Epithelial cell of proximal tubule (primary cell): ENCODE data around the gene USP7. TPM values are rescaled to one million over a fixed set of nuclear protein-coding genes. Genes with fewer than 3 reads are reported as not detected.

Experiments used
- DNase-seq: peaks from one replicate; pipeline ENCODE4 v3.0.0-alpha.2; 2011; ENCODE audit warnings: low read depth
- H3K4me3 ChIP-seq: 2 replicates; pipeline ENCODE4 v1.5.1; 2011; ENCODE audit warnings: low read depth, mild to moderate bottlenecking, low read length
- total RNA-seq: library from RNA; depleted of rRNA; stranded (reverse); fragments of >200 nt; gene quantifications from 2 replicates; pipeline ENCODE4 v1.2.3, GENCODE V29; 2015
- TF ChIP-seq, protein P1 (sequence below): conservative IDR thresholded peaks from 2 replicates; pipeline ENCODE4 v1.5.1; 2012; ENCODE audit warnings: low read depth, mild to moderate bottlenecking, low read length

Gene USP7
- total RNA-seq, 1 donor from 2014 or later, result 91.4 TPM

DNA sequence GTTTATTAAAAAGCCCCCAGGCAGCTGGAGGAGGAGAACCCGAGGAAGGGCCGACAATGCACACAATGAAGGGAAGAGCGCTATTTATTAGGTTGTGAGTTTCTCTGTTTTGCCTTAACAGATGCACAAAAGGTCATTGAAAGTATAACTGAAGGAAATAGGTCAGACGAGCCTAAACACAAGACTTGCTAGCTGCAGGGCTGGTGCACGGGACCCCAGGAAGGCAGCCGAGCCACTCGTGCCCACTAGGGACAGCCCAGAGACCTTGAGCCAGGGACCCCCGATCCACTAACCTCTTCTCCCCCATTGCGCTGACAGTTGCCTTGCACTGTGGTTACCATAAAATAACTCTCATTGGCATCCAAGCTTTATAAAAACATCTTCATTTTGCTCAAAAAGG lies 70.3 kb downstream of the USP7 start:
- no peak for DNase-seq
- no peak overlapping the region for H3K4me3 ChIP-seq
- TF ChIP-seq, protein P1, sequence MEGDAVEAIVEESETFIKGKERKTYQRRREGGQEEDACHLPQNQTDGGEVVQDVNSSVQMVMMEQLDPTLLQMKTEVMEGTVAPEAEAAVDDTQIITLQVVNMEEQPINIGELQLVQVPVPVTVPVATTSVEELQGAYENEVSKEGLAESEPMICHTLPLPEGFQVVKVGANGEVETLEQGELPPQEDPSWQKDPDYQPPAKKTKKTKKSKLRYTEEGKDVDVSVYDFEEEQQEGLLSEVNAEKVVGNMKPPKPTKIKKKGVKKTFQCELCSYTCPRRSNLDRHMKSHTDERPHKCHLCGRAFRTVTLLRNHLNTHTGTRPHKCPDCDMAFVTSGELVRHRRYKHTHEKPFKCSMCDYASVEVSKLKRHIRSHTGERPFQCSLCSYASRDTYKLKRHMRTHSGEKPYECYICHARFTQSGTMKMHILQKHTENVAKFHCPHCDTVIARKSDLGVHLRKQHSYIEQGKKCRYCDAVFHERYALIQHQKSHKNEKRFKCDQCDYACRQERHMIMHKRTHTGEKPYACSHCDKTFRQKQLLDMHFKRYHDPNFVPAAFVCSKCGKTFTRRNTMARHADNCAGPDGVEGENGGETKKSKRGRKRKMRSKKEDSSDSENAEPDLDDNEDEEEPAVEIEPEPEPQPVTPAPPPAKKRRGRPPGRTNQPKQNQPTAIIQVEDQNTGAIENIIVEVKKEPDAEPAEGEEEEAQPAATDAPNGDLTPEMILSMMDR, result no peak

DNA sequence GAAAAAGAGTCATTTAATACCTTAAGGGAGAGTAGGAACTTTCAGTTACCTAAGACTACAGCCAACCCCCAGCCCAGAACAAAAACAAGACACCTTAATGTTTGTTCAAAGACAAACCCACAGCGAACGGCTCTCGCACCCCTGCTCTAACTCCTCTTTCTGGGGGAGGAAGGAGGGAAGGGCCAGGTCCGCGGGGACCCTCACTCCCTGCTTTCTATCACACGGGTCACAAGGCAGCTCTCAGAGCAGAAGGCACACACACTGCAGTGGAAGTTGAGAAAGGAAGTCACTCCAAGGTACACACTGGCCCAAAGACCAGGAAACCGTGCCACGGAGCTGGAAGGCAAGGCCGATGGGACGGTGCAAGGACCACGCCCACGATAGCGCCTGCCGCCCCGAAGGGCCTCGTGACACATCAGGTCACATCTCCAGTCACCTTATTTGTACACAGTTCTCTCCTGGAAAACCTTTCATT lies 71.6 kb downstream of the USP7 start:
- TF ChIP-seq, protein P1, result no peak
- no peak overlapping the region for H3K4me3 ChIP-seq
- DNase-seq, result no peak

GRCh38 chr16:8890549-8890921 lies 73.2 kb downstream of the USP7 start:
- TF ChIP-seq, protein P1, result no peak
- no peak overlapping the region for H3K4me3 ChIP-seq
- DNase-seq, result no peak

- H3K4me3 ChIP-seq, result no peak overlapping the region
- no peak for DNase-seq
- TF ChIP-seq, protein P1, result no peak
These were observed 73.7 kb downstream of the USP7 start for GRCh38 chr16:8889893-8890548.

GRCh38 chr16:8888951-8889892 lies 74.5 kb downstream of the USP7 start:
- no peak overlapping the region for H3K4me3 ChIP-seq
- DNase-seq, result no peak
- TF ChIP-seq, protein P1, result no peak

- DNase-seq, result no peak
- H3K4me3 ChIP-seq, result no peak overlapping the region
- TF ChIP-seq, protein P1, result no peak
These were observed 75.7 kb downstream of the USP7 start for GRCh38 chr16:8887952-8888560.
